Cardiac muscle cell (in vitro differentiated cells and primary cell): ENCODE measurements around the gene CD244. TPM values are rescaled to one million over a fixed set of nuclear protein-coding genes. Genes with fewer than 3 reads are reported as not detected.

Experiments
- DNase-seq, 2 donors: peaks; one replicate each; pipeline versions ENCODE4 v3.0.0 to v3.0.0-alpha.2; 2010 to 2017; ENCODE audit warnings: low read depth in 1 of 2, low spot score in 1 of 2
- H3K27ac ChIP-seq: fragments of 200-600 bp; sonication (generic); 2 replicates; pipeline ENCODE4 v1.5.1; 2016
- H3K27me3 ChIP-seq: fragments of 200-600 bp; sonication (generic); 2 replicates; pipeline ENCODE4 v1.6.0; 2016; ENCODE audit warnings: control low read depth
- H3K36me3 ChIP-seq: fragments of 200-600 bp; sonication (generic); 2 replicates; pipeline ENCODE4 v1.5.1; 2016; ENCODE audit warnings: control low read depth
- H3K4me1 ChIP-seq: fragments of 200-600 bp; sonication (generic); 2 replicates; pipeline ENCODE4 v1.8.1; 2017; ENCODE audit warnings: low read depth, mild to moderate bottlenecking, mixed run types
- H3K4me3 ChIP-seq: fragments of 200-600 bp; sonication (generic); 2 replicates; pipeline ENCODE4 v1.5.1; 2016; ENCODE audit warnings: mild to moderate bottlenecking
- H3K9me3 ChIP-seq: fragments of 200-600 bp; sonication (generic); 2 replicates; pipeline ENCODE4 v1.5.1; 2017; ENCODE audit warnings: low read depth, mild to moderate bottlenecking, control low read depth
- CTCF ChIP-seq: IDR thresholded peaks from 2 replicates; pipeline ENCODE4 v1.5.1; 2012; ENCODE audit warnings: low read depth, mild to moderate bottlenecking, low read length
- polyA plus RNA-seq: library from polyadenylated mRNA; unstranded; fragments of >200 nt; fragmentation: Nextera tagmentation; extraction: Ambion mirVana; gene quantifications from 2 replicates; pipeline ENCODE4 v1.2.1, GENCODE V29; 2016
- total RNA-seq: library from RNA; depleted of rRNA; stranded (reverse); fragments of >200 nt; gene quantifications from 2 replicates; pipeline ENCODE4 v1.2.3, GENCODE V29; 2016

CD244 gene
- total and polyA plus RNA-seq, 2 experiments from 2014 or later, result 0.11 TPM; not detected in 1

GRCh38 chr1:160807738-160808137, 54.9 kb downstream of the CD244 start:
- TF ChIP-seq CTCF, result no peak
- DNase-seq, result no peak

GRCh38 chr1:160807247-160807646, 55.4 kb downstream of the CD244 start:
- no peaks in the 10 kb centered on the region for H3K36me3 ChIP-seq
- H3K27me3 ChIP-seq, result no peaks in the 10 kb centered on the region
- no peak overlapping the region for H3K27ac ChIP-seq
- no peak for DNase-seq
- H3K4me3 ChIP-seq, result no peak overlapping the region
- TF ChIP-seq CTCF, result no peak
- no peaks in the 10 kb centered on the region for H3K9me3 ChIP-seq
- no peaks in the 10 kb centered on the region for H3K4me1 ChIP-seq

More at GRCh38 chr1:160807738-160808137, 54.9 kb downstream of the CD244 start:
- Histone ChIP-seq H3K27me3 (no peaks in the 10 kb centered on the region), H3K4me1 (no peaks in the 10 kb centered on the region), H3K4me3 (no peak overlapping the region), H3K27ac (no peak overlapping the region), H3K36me3 (no peaks in the 10 kb centered on the region), H3K9me3 (no peaks in the 10 kb centered on the region)

- DNase-seq, result no peak
- no peaks in the 10 kb centered on the region for H3K4me1 ChIP-seq
- H3K9me3 ChIP-seq, result no peaks in the 10 kb centered on the region
- no peak overlapping the region for H3K27ac ChIP-seq
- H3K4me3 ChIP-seq, result no peak overlapping the region
- H3K36me3 ChIP-seq, result no peaks in the 10 kb centered on the region
- TF ChIP-seq CTCF, result no peak
- no peaks in the 10 kb centered on the region for H3K27me3 ChIP-seq
Observed at GRCh38 chr1:160806784-160807183, 55.9 kb downstream of the CD244 start.

- H3K27ac ChIP-seq, result no peak overlapping the region
- DNase-seq, result no peak
- no peak for TF ChIP-seq CTCF
- no peak overlapping the region for H3K4me3 ChIP-seq
- H3K36me3 ChIP-seq, result no peaks in the 10 kb centered on the region
- H3K9me3 ChIP-seq, result no peaks in the 10 kb centered on the region
- H3K27me3 ChIP-seq, result no peaks in the 10 kb centered on the region
- no peaks in the 10 kb centered on the region for H3K4me1 ChIP-seq
Observed at GRCh38 chr1:160806109-160806665, 56.5 kb downstream of the CD244 start.

GRCh38 chr1:160801836-160802580, 60.7 kb downstream of the CD244 start:
- no peak overlapping the region for H3K4me3 ChIP-seq
- H3K9me3 ChIP-seq, result no peaks in the 10 kb centered on the region
- TF ChIP-seq CTCF, result no peak
- no peaks in the 10 kb centered on the region for H3K36me3 ChIP-seq
- H3K27me3 ChIP-seq, result no peaks in the 10 kb centered on the region
- DNase-seq, result no peak
- no peaks in the 10 kb centered on the region for H3K4me1 ChIP-seq
- no peak overlapping the region for H3K27ac ChIP-seq
